Stimulated activated CD8-positive, alpha-beta memory T cell treated with anti-CD3 and anti-CD28 coated beads, Interleukin-7, amount 100 ng/mL, for 24 hours (primary cell): Measurements from ENCODE around the gene XAF1.
"Not testable (repeated sequence)": the region's sequence is repeated elsewhere in the genome, so short reads cannot be mapped to it uniquely, and the experiment has no call there.

ENCODE experiments used
- DNase-seq: peaks from one replicate; pipeline ENCODE4 v3.0.0-alpha.2; 2020; ENCODE audit warnings: low read depth

Gene XAF1

DNA sequence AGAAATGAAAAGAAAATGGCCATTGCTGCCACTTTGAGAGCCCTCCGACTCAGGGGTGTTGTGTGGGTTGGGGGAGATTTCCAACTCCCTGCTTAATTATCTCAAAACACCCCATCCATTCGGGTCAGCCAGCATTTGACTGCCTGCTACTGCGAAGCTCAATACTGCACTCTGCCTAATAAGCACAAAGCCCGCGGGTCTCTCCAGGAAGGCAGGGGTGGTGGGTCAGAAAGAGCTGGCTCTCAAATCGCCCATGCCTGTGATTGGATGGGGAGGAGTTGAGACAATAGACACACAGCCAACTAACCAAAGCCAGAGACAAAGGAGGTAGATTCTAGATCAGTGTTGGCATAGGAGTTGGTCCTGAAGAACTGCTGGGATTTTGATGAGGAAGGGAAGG, 2.3 kb upstream of the XAF1 start:
- no peak for DNase-seq

DNA sequence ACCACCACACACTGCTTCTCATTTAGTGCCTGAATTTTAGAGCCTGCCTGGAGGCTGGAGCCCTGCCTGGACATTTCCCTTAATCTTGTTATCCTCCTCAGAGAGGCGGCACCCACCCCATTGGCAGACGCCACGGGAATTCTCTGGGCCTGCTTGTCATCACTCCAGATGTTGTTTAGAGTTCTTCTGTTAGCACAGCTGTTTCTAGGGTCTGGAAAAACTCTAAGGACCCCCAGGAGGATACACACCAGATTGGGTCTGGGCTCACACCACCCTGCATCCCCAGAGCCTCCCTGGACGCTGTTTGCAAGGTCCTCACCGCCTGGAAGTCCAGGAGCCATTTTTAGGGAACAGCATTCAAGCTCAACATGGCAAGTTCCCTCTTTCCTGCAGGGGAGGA, 565 bp upstream of the XAF1 start:
- DNase-seq, result no peak

DNA sequence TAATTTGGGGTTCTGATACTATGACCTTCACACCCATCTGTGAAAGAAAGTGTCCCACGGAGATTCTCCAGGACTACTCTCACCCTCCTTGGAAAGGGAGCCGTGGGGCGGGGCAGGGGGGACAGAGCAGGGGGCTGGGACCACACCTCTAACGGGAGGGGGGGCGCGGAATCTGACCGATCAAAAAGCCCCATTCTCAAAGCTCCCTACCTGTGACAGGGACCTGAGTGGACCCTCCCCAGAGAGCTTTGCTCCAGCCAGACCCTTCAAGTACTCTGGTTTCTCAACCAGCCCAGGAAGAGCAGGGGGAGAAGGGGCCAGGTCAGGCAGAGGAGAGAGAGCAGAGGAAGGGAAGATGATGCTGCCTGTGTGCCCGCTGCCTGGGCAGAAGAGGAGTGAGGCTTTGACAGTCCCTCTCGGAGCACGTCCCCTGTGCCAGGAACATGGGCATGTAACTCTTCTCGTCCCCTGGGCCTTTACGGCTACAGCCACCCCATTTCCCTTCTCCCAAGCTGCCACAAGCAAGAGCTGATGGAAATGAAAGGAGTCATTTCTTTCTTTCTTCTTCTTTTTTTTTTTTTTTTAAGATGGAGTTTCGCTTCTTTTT, 682 bp downstream of the XAF1 start:
- DNase-seq, result no peak

DNA sequence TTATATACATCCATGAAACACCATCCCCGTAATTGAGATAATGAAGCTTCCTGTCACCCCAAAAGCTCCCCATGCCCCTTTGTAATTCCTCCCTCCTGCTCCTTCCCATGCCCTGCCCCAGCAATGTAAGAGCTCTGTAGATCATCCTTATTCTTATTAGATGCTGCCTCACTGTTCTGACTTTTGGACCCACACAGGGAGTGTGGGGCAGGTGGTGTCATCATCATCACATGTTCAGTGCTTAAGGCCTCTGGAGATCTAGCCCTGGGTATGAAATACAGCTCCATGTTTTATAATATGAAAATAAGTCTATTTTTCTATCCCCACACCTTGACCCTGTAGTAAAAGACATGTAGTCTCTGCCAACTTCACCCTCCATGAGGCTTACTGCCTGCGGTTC, 1.9 kb downstream of the XAF1 start:
- no peak for DNase-seq

DNA sequence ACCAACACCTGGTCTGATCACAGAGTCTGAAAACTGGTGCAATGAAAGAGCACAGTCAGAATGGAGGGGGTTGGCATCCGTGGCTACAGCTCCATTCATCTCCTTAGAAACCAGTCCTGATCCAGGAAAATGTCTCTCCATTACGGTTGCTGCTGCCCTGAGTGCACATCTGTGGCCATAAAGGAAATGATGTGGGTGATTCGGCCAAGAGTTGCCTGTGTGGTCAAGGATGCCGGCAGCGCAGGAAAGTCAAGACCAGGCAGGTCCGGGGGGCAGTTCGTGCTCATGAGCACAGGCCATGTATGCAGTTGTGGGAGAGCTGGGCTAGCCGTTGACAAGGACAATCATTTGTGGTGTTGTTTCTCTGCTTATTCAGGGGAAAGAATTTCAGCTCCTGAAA, 5.9 kb downstream of the XAF1 start:
- DNase-seq, result no peak

DNA sequence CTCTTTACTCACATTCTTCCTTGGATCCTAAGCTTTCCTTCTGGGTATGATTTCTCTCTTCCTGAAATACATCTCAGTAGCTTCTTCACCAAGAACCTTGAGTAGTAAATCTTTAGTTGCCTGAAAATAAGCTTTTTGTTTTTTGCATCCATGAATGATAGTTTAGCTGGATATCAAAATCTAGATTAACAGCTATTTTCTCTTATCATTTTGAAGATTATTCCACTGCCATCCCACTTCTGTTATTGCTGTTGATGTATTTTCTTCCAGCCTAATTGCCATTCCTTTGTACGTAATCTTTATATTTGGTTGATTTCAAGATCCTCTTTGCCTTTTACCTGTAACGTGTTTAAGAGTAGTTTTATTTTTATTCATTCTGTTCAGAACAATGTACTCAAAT, 12.6 kb downstream of the XAF1 start:
- no peak for DNase-seq

DNA sequence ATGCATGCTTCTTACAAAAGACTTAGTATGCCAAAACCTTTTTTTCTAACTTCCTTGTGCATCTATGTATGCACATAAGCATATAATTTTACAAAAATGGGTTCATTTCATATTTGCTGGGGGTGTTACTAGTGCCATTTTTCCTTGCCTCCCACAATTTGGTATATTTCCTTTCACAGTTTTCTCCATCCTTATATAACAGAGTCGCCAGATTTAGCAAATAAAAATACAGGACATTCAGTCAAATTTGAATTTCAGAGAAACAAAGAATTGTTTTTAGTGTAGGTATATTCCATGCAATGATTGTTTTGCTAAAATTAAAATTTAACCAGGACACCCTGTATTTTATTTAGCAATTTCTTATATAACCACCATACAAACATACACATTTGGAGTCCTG, 16.2 kb downstream of the XAF1 start:
- DNase-seq, result no peak

DNA sequence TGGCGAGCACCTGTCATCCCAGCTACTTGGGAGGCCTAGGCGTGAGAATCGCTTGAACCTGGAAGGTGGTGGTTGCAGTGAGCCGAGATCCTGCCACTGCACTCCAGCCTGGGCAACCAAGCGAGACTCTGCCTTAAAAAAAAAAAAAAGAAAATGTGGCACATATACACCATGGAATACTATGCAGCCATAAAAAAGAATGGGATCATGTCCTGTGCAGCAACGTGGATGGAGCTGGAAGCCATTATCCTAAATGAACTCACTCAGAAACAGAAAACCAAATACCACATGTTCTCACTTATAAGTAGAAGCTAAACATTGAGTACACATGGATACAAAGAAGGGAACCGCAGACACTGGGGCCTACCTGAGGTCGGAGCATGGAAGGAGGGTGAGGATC, 19.1 kb downstream of the XAF1 start:
- DNase-seq, result not testable (repeated sequence)

DNA sequence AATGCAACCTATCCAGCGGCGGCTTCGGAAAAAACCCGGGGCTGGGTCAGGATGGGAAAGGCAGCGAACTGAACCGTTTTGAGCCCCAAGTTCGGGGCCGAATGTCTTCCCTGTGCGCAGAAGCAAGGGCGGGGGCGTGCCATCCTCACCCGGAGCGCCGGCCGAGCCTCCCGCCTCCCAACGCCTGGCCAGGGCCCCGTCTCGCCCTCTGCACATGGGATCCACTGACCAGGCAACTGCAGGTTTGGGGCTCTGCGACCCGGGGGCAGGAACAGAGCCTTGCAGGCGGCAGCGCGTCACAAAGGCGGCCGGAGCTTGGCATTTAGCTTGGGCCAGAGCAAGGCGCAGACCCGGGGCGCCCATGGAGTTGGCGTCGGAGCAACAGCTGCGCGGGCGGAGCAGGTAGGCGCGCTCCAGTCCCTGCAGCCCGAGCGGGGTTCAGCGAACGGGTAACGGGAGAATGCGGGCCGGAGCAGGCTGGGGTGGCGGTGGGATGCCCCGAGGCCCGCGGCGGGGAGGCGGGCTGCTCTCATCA, 20.1 kb downstream of the XAF1 start, which contains the start of gene FBXO39:
FBXO39 (plus strand) TSS at position 345 of the 535 bp plus-strand sequence. CDS start 3,654 bp downstream, outside the sequence.
- DNase-seq, result no peak

DNA sequence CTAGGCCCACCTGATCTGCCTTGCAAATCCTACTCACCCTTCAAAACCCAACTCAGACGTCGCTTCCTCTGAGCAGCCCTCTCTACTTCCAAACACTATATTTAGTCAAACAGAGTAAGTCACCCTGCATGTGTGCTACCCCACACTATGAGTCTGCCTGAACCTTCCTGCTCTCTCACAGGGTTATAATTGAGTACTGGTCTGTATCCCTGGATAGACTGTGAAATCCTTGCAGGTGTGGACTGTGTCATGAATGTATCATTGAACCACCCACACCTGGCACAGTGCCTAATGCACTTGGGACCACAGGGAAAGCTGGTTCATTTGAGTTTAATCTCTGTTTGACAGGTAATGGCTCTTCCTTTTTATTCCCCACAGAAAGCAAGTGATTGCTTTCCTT, 23.6 kb downstream of the XAF1 start:
- no peak for DNase-seq

DNA sequence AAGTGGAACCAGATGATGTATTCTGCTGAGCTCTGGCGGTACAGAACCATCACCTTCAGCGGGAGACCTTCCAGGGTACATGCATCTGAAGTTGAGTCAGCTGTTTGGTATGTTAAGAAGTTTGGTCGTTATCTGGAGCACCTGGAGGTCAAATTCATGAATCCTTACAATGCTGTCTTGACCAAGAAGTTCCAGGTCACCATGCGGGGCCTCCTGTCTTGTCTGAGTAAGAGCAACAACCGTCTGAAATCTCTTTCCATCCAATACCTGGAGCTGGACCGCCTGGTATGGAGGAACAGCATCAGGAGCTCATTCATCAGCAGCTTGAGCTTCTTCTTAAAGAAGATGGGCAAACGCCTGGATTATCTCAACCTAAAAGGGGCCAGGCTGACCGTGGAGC, 24.2 kb downstream of the XAF1 start:
- no peak for DNase-seq

DNA sequence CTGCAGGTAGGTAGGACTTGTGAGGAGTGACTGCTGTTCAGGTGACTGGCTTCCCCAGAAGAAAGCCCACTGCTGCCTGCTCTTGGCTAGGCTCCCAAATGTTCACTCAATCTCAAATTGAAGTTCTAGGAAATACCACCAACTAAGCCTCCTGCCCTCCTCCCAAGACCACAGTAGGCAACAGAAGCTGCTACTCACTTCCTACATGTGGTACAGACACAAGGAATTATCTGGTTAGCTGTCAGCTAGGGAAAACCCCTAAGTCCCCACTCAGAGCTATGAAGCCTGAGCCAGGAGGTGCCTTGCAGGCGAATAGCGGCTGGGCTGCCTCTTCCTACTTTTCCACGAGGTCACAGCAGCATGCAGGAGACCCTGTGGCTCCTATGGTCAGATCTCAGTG, 25.0 kb downstream of the XAF1 start:
- no peak for DNase-seq

DNA sequence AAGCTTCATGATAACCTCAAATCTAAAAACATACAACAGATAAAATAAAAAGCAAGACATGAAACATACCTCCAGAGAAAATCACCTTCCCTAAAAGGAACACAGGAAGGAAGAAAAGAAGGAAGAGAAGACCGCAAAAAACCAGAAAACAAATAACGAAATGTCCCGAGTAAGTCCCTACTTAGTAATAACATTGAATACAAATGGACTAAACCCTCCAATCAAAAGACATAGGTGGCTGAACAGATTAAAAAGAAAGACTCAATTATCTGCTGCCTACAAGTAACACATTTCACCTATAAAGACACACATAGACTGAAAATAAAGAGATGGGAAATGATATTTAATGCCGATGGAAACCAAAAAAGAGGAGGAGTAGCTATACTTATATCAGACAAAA, 26.4 kb downstream of the XAF1 start:
- no peak for DNase-seq

DNA sequence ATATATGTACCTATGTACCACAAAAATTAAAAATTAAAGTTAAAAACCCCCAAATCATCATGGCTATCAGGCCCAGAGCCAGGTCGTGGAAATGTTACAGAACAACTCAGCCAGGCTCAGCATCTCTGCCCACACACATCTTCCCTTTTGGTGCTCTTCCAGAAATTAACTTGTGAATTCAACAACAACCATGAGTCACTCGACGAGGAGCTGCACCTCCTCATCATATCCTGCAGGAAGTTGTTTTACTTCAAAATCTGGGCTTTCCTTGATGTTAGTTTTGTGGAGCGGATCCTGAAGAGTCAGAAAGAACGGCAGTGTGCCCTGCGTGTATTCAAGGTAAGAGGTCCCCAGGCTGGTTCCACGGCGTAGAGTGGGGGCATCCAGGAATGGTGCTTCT, 30.8 kb downstream of the XAF1 start:
- no peak for DNase-seq

DNA sequence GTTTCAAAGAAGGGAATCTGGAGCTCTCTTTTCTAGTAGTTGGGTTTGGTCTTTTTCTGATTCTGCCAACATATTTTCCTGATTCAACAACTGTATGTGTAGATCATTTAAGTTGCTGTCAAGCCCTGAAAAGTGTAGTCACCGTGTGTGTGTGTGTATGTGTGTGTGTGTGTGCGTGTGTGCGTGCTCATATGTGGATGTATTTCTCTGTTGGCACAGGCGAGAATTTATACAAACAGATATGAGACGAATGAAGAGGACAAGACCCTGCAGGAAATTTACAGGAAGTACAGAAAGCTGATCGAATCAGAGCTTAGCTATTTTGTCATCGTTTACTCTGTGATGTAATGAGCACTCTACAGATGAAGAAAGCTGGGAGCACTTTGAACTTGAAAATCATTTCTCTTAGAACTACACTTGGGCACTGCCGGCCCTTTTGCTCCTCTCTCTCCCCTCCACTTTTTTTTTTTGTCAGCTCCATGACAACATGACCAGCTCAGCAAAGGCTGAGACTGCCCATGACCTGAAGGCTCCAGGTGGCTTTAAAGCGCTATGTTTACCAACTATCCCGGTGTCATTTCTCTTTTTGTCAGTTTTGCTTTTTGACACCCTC, 31.3 kb downstream of the XAF1 start:
- no peak for DNase-seq

DNA sequence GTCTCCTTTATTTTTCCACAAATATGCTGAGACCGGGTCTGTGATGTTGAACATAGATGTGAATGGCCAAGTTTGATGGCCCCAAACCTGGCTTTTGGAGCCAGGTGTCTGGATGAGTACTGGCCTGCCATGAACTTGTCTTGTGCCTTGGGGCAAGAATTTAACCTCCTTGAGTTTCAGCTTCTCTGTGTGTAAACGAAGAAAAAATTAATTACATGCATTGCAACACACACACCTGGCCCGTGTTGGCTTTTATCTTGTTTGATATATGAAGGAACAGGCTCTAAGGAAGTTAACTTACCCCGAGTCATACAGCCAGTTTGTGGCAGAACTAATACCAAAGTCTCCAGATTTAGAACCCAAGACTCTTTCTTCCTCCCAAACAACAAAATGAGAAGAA, 33.3 kb downstream of the XAF1 start:
- no peak for DNase-seq

DNA sequence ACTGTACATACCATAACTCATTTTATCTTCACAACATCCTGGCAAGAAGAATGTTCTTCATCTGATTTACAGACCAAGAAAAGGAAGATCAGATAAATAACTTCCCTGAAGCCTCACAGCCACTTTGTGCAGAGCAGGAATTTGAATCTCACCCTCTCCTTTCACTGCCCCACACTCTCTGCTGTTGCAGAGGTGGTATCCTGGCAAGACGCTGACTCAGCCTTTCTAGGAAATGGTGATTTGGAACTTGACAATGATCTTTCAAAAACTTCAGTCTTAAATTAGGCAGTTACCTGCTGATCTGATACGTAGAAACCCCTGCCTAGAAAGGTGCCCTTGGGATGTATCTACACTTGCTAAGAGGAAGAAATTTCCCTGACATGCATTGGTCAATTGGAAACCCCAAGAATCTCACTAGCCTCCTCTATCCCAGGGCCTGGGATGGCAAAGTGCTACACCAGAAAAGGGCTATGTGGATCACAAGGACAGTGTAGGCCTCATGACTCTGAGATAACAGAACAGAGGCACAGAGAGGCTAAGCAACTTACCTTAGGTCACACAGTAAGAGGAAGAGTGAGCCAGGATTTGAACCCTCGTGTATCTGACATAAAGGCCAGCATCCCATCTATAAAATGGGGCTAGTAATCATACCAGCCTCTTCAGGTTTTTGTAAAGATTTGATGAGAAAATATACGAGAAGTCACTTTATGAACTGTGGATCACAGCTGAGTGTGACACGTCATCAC, 38.1 kb downstream of the XAF1 start:
- DNase-seq, result no peak

DNA sequence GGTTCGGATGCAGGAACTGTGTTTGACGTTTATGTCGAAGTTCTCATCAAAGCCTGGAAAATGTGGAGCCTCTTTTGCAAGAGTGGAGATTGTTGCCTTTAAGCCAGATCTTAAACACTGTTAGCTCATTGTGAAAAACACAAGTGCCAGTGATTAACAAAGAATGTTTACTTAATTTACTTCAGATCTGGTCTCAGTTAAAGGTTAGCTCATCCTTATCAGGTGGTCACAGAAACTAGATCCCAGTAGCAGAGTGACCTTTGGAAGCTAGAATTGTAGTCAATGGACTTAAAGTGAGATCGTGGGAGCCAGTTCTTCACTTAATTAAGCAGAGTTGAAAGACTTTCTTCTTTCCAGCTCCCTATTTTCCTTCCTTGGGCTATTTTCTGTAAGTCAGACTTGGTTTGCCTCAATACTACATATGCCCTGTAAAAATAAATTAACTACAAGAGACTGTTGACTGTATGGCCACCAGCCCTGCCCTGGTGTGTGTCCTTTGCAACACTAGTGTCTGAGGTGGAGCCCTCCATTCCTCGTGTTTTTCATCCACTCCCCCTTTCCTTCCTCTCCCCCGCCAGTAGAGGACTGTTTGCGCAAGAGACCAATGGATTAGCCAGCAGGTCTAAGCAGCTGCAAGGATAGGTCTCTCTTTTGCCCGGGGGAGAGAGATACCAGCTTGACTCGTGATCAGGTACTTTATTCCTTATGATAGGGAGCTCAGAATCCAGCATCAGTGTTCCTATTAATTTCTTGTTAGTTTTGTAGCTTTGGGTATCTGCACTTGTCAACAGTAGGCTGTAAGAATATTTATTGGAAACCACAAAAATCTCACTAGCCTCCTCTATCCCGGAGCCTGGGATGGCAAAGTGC, 40.4 kb downstream of the XAF1 start:
- DNase-seq, result no peak

DNA sequence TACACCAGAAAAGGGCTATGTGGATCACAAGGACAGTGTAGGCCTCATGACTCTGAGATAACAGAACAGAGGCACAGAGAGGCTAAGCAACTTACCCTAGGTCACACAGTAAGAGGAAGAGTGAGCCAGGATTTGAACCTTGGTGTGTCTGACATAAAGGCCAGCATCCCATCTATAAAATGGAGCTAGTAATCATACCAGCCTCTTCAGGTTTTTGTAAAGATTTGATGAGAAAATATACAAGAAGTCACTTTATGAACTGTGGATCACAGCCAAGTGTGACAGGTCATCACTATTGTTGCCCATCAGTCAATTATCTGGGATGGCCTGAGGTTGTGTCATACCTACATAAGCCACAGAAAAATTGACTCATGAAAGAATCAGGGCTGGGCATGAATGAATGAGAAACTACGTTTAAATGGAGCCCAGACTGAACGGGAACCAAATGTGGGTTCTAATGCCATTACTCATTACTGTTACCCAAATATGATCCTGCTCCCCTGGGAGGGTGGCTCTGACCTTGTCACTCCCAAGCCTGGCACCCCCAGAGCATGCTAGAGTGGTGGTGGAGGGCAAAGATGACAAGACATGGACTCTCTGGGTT, 41.1 kb downstream of the XAF1 start:
- DNase-seq, result no peak

DNA sequence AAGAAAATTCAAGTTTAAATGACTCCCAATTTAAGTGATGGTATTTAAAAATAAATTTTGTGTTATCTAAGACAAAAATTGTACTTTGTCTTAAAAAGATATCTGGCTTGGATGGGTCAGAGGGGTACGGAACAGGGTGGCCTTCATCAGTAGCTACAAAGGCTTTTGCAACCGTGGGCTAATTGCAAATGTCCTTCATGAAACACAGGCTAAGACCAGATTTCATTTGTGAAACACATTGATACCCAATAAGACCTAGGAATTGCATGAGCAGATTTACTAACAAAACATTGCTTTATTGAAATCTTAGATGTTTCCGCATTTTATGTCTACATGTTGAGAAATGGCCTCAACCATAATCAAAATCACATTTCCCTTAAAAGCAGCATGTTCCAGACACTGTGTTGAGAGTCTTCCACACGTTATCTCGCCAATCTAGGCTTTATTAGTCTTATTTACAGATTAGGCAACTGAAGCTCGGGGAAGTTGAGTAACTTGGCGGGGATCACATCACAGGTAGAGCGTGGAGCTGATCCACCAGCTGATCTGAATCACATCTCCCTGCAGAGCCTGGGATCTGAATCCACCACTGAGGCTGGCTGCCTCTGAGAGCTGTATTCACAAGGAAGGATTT, 42.0 kb downstream of the XAF1 start:
- no peak for DNase-seq

DNA sequence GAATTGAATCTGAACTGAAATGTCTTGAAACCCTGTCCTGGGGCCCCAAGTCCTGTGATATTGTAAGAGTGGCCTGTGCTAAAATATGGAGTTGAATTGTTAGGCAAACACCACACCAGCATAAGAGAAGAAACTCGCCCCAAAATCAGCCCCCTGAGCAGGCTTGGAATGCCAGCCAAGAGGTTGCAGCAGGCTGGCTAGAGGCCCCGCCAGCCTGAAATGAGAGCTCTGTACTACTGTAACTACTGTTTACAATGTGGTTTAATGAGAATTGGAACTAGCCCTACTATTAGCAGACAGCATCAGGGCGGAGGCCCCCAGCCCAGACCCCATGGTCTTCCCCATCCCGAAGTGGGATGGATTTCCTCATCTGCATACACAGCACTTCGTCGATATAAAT, 43.9 kb downstream of the XAF1 start:
- no peak for DNase-seq
